Sigmoid colon (tissue), 4 donors: ENCODE measurements around the gene TBC1D26.
"Not testable (repeated sequence)": the region's sequence is repeated elsewhere in the genome, so short reads cannot be mapped to it uniquely, and the experiment has no call there.

Source experiments
- CTCF ChIP-seq, 4 experiments: fragments of 450-650 bp in 3 of 4; fragments of 200-600 bp in 1 of 4; IDR thresholded peaks; one replicate each; pipeline ENCODE4 v1.5.1; 2016 to 2019; ENCODE audit warnings: antibody characterized with exemption in 4 of 4, mild to moderate bottlenecking in 3 of 4, moderate library complexity in 2 of 4
- POLR2A ChIP-seq, 2 donors: fragments of 450-650 bp; IDR thresholded peaks; one replicate each; pipeline ENCODE4 v1.6.1; 2016; ENCODE audit warnings: antibody characterized with exemption in 2 of 2, mild to moderate bottlenecking in 2 of 2, moderate library complexity in 2 of 2
- POLR2AphosphoS5 ChIP-seq, 4 donors: sonication (generic); formaldehyde crosslinking; IDR thresholded peaks; one replicate each; pipeline ENCODE4 v1.6.1; 2017; ENCODE audit warnings: antibody characterized with exemption in 4 of 4

- not testable (repeated sequence) for TF ChIP-seq POLR2A, CTCF, POLR2AphosphoS5 (IDR thresholded peaks at IDR 0.05)
Measured at GRCh38 chr17:15787363-15788075, 55.4 kb downstream of the TBC1D26 start.
